Sigmoid colon (tissue), 7 donors: Measurements from ENCODE around the gene ESYT2. TPM values are rescaled to one million over a fixed set of nuclear protein-coding genes. Genes with fewer than 3 reads are reported as not detected.

ENCODE experiments used
- DNase-seq: peaks from one replicate; pipeline ENCODE4 v3.0.0-alpha.2; 2019
- H3K27ac ChIP-seq, 4 donors: fragments of 200-600 bp; sonication (generic); one replicate each; pipeline ENCODE4 v1.5.1; 2016 to 2019; ENCODE audit warnings: mild to moderate bottlenecking in 1 of 4
- H3K27me3 ChIP-seq, 3 donors: fragments of 200-600 bp; sonication (generic); one replicate each; pipeline ENCODE4 v1.5.1; 2019; ENCODE audit warnings: mild to moderate bottlenecking in 1 of 3
- H3K36me3 ChIP-seq, 4 donors: fragments of 200-600 bp; sonication (generic); one replicate each; pipeline ENCODE4 v1.5.1; 2016 to 2019
- H3K4me1 ChIP-seq, 4 donors: fragments of 200-600 bp; sonication (generic); one replicate each; pipeline ENCODE4 v1.5.1; 2017 to 2019
- H3K4me3 ChIP-seq, 4 donors: fragments of 200-600 bp; sonication (generic); one replicate each; pipeline ENCODE4 v1.5.1; 2017 to 2019; ENCODE audit warnings: mild to moderate bottlenecking in 2 of 4, moderate library complexity in 1 of 4
- H3K9me3 ChIP-seq, 4 donors: fragments of 200-600 bp in 3 of 4; sonication (generic) in 3 of 4; one replicate each; pipeline versions ENCODE4 v1.5.1 to v1.6.1; 2013 to 2019
- CTCF ChIP-seq, 4 experiments: fragments of 450-650 bp in 3 of 4; fragments of 200-600 bp in 1 of 4; IDR thresholded peaks; one replicate each; pipeline ENCODE4 v1.5.1; 2016 to 2019; ENCODE audit warnings: antibody characterized with exemption in 4 of 4, mild to moderate bottlenecking in 3 of 4, moderate library complexity in 2 of 4
- EP300 ChIP-seq, 4 donors: sonication (generic); formaldehyde crosslinking; IDR thresholded peaks; one replicate each; pipeline ENCODE4 v1.6.1; 2017; ENCODE audit warnings: antibody characterized with exemption in 4 of 4
- POLR2A ChIP-seq, 2 donors: fragments of 450-650 bp; IDR thresholded peaks; one replicate each; pipeline ENCODE4 v1.6.1; 2016; ENCODE audit warnings: antibody characterized with exemption in 2 of 2, mild to moderate bottlenecking in 2 of 2, moderate library complexity in 2 of 2
- POLR2AphosphoS5 ChIP-seq, 4 donors: sonication (generic); formaldehyde crosslinking; IDR thresholded peaks; one replicate each; pipeline ENCODE4 v1.6.1; 2017; ENCODE audit warnings: antibody characterized with exemption in 4 of 4
- WGBS, 2 donors: extraction: QIAGEN DNeasy Blood & Tissue Kit; methylation state at CpG; one replicate each; pipeline ENCODE4 v1.1.7; 2013; 5-methylcytosine and 5-hydroxymethylcytosine counted together
- intact Hi-C: fragments of 100-400 bp; cut with DNase I; formaldehyde crosslinking; loops from one replicate; pipeline ENCODE4 v1.15.1; 2023
- polyA plus RNA-seq, 3 donors: library from polyadenylated mRNA; stranded (reverse); fragments of 200-250 nt; gene quantifications; one replicate each; pipeline ENCODE4 v1.2.3, GENCODE V29; 2013
- total RNA-seq, 4 donors: library from RNA; depleted of rRNA; stranded (reverse); fragments of >200 nt; gene quantifications; one replicate each; pipeline ENCODE4 v1.1.0, GENCODE V29; 2016
- donor health status: healthy with polysubstance abuse.
- donor health status: Bipolar disorder and iron deficiency.
- donor health status: healthy.

ESYT2 gene
- total and polyA plus RNA-seq, 7 donors: 6.9 to 127 (median 105) TPM

- DNase-seq: no peak
- no peak overlapping the region for H3K27ac ChIP-seq
- 86 to 93% methylated on average over 10 of the region's 10 CpGs for WGBS, 2 donors
- H3K4me3 ChIP-seq: no peak overlapping the region
- H3K27me3 ChIP-seq: no peaks in the 10 kb centered on the region
- intact Hi-C loops: no loop called here
- H3K36me3 ChIP-seq: peaks cover 8 to 87% (median 16%) of the 10 kb centered on the region in 4 donors
- TF ChIP-seq EP300 (IDR thresholded peaks at IDR 0.05) (no peak), POLR2AphosphoS5 (IDR thresholded peaks at IDR 0.05) (no peak), POLR2A (IDR thresholded peaks at IDR 0.05) (no peak), CTCF (IDR thresholded peaks at IDR 0.05) (no peak)
- H3K4me1 ChIP-seq: no peaks in the 10 kb centered on the region
- no peaks in the 10 kb centered on the region for H3K9me3 ChIP-seq
Observed at GRCh38 chr7:158748335-158748734, 81.0 kb downstream of the ESYT2 start.

GRCh38 chr7:158747408-158747807, 81.9 kb downstream of the ESYT2 start:
- Histone ChIP-seq H3K4me1 (no peaks in the 10 kb centered on the region), H3K27ac (no peak overlapping the region), H3K36me3 (peaks cover 10 to 86% (median 23%) of the 10 kb centered on the region in 4 donors), H3K9me3 (no peaks in the 10 kb centered on the region), H3K27me3 (no peaks in the 10 kb centered on the region), H3K4me3 (no peak overlapping the region)
- intact Hi-C loops: no loop called here
- TF ChIP-seq POLR2A (IDR thresholded peaks at IDR 0.05) (no peak), CTCF (IDR thresholded peaks at IDR 0.05) (no peak), EP300 (IDR thresholded peaks at IDR 0.05) (no peak), POLR2AphosphoS5 (IDR thresholded peaks at IDR 0.05) (no peak)
- WGBS, 2 donors: 95 to 97% methylated on average over 10 of the region's 10 CpGs
- no peak for DNase-seq

- intact Hi-C loops: no loop called here
- 80 to 91% methylated on average over 9 of the region's 9 CpGs for WGBS, 2 donors
Observed at GRCh38 chr7:158746957-158747356, 82.4 kb downstream of the ESYT2 start.

GRCh38 chr7:158745057-158745715, 84.1 kb downstream of the ESYT2 start:
- Histone ChIP-seq H3K9me3 (no peaks in the 10 kb centered on the region), H3K36me3 (peaks cover 23 to 90% (median 38%) of the 10 kb centered on the region in 4 donors), H3K27ac (no peak overlapping the region), H3K4me1 (peaks cover 0 to 19% (median 14%) of the 10 kb centered on the region in 4 donors), H3K27me3 (no peaks in the 10 kb centered on the region), H3K4me3 (no peak overlapping the region)
- 79 to 95% methylated on average over 10 of the region's 10 CpGs for WGBS, 2 donors
- DNase-seq: no peak
- intact Hi-C loops: no loop called here
- no peak for TF ChIP-seq CTCF (IDR thresholded peaks at IDR 0.05)
- no peak for TF ChIP-seq POLR2A (IDR thresholded peaks at IDR 0.05)
- no peak for TF ChIP-seq POLR2AphosphoS5 (IDR thresholded peaks at IDR 0.05)
- TF ChIP-seq EP300 (IDR thresholded peaks at IDR 0.05): no peak

More at GRCh38 chr7:158746957-158747356, 82.4 kb downstream of the ESYT2 start:
- Histone ChIP-seq H3K4me1 (peaks cover 0 to 1% (median 0%) of the 10 kb centered on the region in 4 donors), H3K27me3 (no peaks in the 10 kb centered on the region), H3K27ac (no peak overlapping the region), H3K9me3 (no peaks in the 10 kb centered on the region), H3K36me3 (peaks cover 15 to 86% (median 27%) of the 10 kb centered on the region in 4 donors), H3K4me3 (no peak overlapping the region)
- no peak for TF ChIP-seq CTCF (IDR thresholded peaks at IDR 0.05)
- TF ChIP-seq POLR2AphosphoS5 (IDR thresholded peaks at IDR 0.05): no peak
- no peak for TF ChIP-seq POLR2A (IDR thresholded peaks at IDR 0.05)
- no peak for TF ChIP-seq EP300 (IDR thresholded peaks at IDR 0.05)
- DNase-seq: no peak
